D341Med (cell line): Measurements from ENCODE around the gene TLNRD1.

Source experiments
- DNase-seq: peaks from one replicate; pipeline ENCODE4 v3.0.0; 2012; ENCODE audit warnings: low spot score

Gene TLNRD1

GRCh38 chr15:80978685-80979329 is 21.9 kb upstream of the TLNRD1 start:
- DNase-seq: no peak

DNA sequence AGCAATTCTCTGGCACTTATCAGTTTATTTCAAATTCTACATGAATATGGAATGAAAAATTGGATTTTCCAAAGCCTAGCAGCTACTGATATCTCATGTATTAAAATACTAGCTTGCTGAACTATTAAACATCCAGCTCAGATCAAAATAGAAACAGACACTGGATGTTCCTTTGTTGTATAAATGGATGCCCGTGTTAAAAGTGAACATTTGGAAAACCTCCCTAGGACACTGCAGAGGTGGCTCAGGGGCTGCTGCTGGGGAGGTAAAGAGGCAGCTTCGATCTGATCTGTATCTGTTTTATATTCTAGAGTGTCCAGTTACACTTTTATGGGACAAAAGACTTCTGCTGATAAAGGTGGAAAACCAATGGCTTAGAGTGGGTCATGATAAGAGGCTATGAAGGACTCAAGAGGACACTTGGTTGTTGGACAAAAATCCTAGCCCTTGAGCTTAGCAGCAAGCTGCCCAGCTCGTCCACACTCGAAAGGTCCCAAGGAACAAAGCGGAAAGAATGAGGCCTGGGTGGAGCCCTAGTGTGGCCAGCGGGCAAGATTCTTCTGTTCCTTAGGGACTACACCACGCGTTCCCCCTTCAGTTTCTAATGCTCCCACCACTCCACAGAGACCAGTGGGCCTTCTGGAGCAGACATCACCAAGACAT is 21.1 kb upstream of the TLNRD1 start:
- no peak for DNase-seq

GRCh38 chr15:80982205-80982604 is 18.5 kb upstream of the TLNRD1 start:
- no peak for DNase-seq

- no peak for DNase-seq
These were observed 17.9 kb upstream of the TLNRD1 start for GRCh38 chr15:80982839-80983238.

- DNase-seq: no peak
These were observed 15.9 kb upstream of the TLNRD1 start for GRCh38 chr15:80984856-80985255.

GRCh38 chr15:80985981-80986380 is 14.7 kb upstream of the TLNRD1 start:
- no peak for DNase-seq

DNA sequence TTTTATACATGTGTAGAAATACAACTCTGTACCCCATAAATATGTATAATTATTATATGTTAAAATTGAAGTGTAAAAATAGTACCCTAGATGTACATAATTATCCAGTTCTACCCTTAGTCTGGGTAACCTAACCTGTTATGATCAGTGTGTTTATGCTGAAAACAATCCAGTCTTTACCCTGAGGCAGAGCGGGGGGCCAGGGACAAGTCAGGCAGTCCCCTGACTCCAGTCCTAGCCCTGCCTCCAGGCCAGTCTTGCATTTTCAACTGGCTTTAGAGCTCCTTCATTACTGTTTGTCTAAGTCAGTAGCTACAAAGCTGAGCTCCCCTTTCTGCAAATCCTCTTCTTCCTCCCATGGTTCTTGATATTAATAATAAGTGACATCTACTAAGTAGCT is 14.2 kb upstream of the TLNRD1 start:
- no peak for DNase-seq

DNA sequence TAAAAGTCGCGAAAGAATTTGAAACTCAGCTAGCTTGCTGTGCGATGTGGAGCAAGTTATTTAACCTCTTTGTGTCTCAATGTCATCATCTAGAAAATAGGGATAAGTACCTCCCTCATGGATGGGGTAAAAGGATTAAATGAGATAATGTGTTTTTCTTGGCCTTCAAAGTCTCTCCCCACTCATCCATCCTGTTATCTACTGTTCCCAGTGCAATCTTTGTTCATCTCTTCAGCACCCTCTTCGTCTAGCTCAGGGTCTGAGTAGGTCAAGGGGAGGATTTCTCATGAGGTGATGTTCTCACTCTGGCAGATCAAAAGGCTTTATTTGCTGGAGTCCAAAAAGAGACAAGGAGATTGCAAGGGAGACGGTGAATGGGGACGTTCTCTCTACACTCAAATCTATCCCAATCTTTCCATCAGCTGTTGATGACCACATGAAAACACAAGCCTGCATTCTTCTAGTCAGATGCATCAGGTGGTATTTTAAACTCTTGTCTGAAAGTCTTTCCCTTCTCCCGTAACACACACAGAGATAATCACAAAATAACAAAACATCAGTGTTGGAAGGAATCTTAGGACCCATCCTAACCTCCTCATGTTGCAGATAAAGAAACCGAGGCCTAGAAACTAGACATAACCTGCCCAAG is 12.5 kb upstream of the TLNRD1 start:
- DNase-seq: no peak

DNA sequence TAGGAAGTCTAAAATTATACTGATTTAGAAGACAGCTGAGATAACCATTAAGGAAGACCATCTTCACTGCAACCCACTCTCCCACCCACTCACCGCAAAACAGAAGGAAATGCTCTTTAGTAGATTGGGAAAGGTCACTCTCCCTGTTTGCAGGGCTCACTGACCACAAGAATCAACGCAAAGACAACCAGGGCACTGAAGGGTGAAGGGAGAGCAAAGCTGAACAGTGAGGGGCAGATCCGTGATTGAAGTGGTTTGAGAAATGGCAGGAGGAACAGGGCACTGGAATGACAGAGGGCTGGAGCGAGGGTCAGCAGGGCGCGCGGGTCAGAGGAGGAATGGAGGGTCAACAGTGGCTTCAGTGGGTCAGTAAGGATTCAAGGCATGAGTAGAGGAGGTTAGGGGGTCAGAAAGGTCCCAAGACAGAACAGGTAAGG is 11.6 kb upstream of the TLNRD1 start:
- DNase-seq: no peak

GRCh38 chr15:80989518-80990478 is 10.9 kb upstream of the TLNRD1 start, which contains the start of gene MESD:
TSS of gene MESD (minus strand) at chr15:80989819. CDS start at chr15:80989791, 28 bp downstream.
- DNase-seq: peak; percentile 99

DNA sequence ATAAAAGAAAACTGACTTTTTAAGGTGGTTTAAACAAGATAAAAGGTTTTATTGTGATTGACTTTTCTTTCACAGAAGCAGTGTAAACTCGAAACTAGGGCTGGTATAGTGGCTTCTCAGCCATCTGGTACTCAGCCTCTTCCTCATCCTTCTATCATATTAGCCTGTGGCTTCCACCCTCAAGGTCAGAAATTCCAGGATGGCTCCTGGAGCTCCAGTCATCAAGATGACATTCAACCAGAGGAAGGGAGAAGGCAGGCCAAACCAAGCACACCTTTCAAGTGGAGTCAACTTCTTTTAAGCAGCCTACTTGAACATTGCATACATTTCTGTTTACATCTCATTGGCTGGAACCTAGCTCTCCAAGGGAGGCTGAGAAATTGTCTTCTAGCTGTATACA is 9.8 kb upstream of the TLNRD1 start:
- no peak for DNase-seq

DNA sequence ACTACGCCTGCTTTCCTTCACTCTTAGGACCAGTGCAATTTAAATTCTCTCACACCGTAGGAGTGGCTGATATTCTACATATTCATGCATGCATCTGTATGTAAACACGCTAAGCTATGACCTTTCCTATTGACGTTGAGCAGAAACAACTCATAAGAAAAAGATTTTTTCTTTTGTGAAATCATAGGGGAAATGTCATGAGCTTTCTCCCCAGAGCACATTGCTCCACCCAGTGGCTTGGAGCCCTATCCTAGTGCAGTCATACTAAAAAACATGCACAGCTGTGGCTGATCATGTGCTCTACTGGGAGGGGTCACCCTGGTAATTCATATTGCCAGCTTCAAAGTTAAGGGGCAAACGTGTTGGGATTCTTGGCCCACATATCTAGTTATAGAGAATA is 9.3 kb upstream of the TLNRD1 start:
- no peak for DNase-seq

DNA sequence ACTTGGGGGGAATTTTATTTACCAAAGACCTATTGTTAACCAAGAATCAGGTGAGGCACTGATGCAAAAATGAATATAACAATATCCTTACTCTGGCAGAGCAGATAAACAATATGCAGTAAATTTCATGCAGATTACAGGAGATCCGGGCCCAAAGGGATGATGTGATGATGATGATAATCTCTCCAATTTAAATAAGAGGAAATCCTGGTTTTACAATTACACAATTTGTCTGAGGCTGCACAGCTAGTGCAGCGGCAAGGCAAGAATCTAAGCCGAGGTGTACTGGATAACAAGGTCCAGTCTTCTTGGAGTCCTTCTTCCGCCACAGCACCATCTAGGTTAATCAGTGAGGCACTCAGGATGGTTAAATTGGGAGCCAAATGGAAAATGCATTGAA is 8.7 kb upstream of the TLNRD1 start:
- DNase-seq: no peak

DNA sequence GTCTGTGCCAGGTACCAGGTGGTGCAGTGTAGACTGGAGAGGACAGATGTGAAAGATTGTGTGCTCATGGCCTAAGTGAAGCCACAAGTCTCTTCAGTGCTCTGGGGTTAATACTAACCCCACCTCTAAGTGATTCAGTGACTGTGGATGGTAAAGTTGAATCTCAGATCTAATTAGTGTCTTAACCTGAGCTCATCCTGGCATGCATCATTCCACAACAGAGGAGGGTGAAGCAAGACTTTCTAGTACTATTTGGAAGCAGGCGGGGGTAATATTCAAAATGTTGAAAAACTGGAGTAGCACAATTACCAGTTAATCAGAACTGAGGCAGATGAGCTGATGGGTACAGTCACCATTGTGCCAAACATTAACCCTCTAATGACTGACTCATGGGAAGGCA is 8.3 kb upstream of the TLNRD1 start:
- no peak for DNase-seq

DNA sequence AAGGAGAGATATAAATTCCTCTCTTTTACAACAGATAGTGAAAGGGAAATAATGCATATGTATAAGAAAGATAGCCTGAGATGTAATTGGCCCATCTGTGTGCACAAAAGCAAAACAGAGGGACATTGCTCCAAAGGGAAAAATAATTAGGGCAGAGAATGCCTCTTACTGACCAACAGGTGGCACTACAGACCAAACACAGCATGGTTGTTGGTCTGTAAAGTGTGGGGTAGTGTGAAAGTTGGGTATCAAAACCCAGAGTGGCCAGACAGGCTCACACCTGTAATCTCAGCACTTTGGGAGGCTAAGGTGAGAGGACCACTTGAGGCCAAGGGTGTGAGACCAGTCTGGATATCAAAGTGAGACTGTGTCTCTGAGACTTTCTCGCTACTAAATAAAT is 4.5 kb upstream of the TLNRD1 start:
- no peak for DNase-seq

DNA sequence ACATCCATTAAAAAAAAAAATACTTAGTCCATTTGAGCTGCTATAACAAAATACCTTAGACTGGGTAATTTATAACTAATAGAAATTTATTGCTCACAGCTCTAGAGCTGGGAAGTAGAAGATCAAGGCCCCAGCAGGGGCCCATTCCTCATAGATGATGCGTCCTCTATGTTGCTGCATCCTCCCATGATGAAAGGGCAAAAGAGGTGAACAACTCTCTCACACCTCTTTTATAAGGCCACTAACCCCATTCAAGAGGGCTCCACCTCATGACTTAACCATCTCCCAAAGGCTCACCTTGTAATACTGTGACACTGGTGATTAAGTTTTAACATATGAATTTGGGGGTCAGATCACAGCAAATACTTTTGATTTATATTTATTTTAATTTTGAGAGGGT is 3.0 kb upstream of the TLNRD1 start:
- no peak for DNase-seq

DNA sequence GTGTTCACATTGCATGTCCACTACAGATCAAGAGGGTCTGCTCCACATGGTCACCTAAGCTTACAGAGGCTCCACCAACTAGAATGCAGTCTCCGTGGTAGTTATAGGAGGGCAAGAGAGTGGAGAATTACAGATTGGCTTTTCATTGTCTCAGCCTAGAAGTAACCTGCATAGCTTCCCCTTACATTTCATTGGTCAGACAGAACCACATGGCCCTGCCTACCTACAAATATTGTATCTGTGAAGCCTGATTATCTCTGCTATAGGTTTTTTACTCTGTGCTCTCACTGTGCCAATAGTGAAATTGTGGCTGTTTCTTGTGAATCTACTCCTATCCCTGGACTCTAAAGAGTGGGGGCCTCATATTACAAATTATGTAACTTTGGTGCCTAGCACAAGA is 2.5 kb upstream of the TLNRD1 start:
- DNase-seq: no peak

GRCh38 chr15:80999623-81000036 is 1.1 kb upstream of the TLNRD1 start:
- no peak for DNase-seq

DNA sequence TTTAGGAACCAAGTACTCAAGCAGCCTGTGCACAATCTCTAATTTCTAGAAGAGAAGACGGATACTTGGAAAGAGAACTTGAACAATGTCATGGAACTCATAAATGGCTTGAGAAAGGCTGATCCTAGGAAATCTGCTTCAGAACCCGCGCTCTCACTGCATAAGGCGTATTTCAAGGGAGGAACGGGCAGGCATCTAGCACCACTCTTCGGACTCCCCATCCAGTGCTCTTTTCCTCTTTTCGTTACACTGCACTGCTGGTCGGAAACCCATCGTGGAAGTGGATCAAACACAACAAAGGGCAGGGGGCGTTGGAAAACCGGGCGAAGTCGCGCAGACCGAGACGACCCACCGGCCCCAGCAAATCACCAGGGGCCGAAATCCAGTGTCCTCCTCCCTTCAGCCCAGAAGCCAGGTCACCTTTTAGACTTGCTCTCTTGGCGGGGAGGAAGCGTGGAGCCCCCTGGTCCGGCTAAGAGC is 539 bp upstream of the TLNRD1 start:
- DNase-seq: no peak

GRCh38 chr15:81001152-81002008 is 657 bp downstream of the TLNRD1 start:
- peak; percentile 78 for DNase-seq

DNA sequence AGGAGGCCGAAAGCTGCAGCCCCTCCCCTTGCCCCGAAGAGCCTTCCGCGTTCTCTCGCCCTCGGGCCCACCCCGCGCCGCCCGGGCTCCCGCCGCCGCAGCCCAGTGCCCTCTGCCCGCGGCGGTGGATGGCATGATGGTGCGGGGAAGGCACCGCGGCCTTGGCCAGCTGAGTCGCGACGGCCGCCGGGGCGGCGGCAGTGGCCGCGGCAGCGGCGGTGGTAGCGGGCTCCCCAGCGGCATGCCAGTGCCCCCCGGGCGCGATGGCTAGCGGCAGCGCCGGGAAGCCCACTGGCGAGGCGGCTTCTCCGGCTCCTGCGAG is 1.2 kb downstream of the TLNRD1 start:
- DNase-seq: peak; percentile 66
